ENCODE measurements around the gene CFAP61.

The CFAP61 gene

GRCh38 chr20:20363434-20363798, 311.1 kb downstream of the CFAP61 start:
- Histone ChIP-seq H3K9ac (ENCODE audit: low read depth in 1 of 2, low read length in 2 of 2) (no peak overlapping the region), H3K27ac (ENCODE audit: low read depth in 2 of 2, low read length in 2 of 2) (no peak overlapping the region), H3K9me3 (ENCODE audit: control insufficient read depth in 2 of 2, low read length in 2 of 2) (no peaks in the 10 kb centered on the region), H3K4me1 (ENCODE audit: control insufficient read depth in 2 of 2, insufficient read depth in 2 of 2, low read length in 2 of 2) (peaks cover 10 to 15% of the 10 kb centered on the region in 2 donors), H3K36me3 (ENCODE audit: control insufficient read depth in 2 of 2, insufficient read depth in 2 of 2, low read length in 2 of 2) (no peaks in the 10 kb centered on the region), H3K4me3 (ENCODE audit: low read length in 2 of 2) (peak overlapping the region in 1 of 2 donors; percentile 35), H3K27me3 (ENCODE audit: control insufficient read depth in 2 of 2, insufficient read depth in 2 of 2, low read length in 2 of 2) (peaks cover 44 to 50% of the 10 kb centered on the region in 2 donors)

- peak overlapping the region in 1 of 2 donors; percentile 35 for H3K4me3 ChIP-seq (ENCODE audit: low read length in 2 of 2)
- H3K9ac ChIP-seq (ENCODE audit: low read depth in 1 of 2, low read length in 2 of 2) = no peak overlapping the region
- H3K4me1 ChIP-seq (ENCODE audit: control insufficient read depth in 2 of 2, insufficient read depth in 2 of 2, low read length in 2 of 2) = peaks cover 10 to 15% of the 10 kb centered on the region in 2 donors
- H3K27me3 ChIP-seq (ENCODE audit: control insufficient read depth in 2 of 2, insufficient read depth in 2 of 2, low read length in 2 of 2) = peaks cover 44 to 51% of the 10 kb centered on the region in 2 donors
- no peaks in the 10 kb centered on the region for H3K36me3 ChIP-seq (ENCODE audit: control insufficient read depth in 2 of 2, insufficient read depth in 2 of 2, low read length in 2 of 2)
- H3K9me3 ChIP-seq (ENCODE audit: control insufficient read depth in 2 of 2, low read length in 2 of 2) = no peaks in the 10 kb centered on the region
- H3K27ac ChIP-seq (ENCODE audit: low read depth in 2 of 2, low read length in 2 of 2) = no peak overlapping the region
Measured at GRCh38 chr20:20363799-20364592, 311.7 kb downstream of the CFAP61 start.

DNA sequence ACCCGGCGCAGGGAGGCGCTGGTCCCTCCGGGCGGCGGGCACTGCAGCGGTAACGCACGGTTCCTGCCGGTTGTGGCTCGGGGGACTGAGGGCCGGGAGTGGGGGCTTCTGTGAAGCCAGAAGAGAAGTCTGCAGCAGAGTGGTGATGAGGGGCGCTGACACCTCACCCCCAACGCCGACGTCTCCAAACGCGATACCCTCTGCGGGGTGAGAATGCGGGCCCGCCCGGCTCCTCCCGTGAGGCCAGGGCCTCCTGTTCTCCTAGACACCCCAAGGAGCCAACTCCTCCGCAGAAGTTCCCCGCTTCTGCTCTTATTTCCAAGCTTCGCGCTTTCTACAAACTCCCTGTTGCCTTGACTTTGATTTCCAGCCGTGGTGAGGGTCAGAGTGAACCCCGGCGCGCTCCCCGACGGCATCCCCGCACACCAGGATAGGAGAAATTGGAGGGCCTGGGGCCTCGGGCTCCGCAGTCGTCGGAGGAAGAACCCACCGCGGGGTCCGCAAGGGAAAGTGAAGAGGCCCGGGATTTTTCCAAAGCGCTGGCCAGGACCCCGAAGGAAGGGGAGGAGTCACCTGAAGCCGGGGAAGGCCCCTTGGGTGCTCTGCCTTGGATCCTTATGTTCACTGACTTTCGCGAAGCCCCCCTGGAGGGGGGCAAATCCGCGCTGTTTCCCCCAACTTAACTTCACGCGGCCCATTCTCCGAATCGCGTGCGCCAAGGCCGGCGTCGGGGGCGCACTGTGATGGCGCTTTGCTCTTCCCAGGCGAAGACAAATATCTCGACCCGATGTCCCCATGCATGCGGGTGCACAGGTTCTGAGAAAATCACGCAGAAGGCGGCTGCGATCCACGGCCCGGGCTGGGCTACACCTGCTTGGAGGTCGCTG, 312.5 kb downstream of the CFAP61 start:
- H3K27me3 ChIP-seq (ENCODE audit: control insufficient read depth in 2 of 2, insufficient read depth in 2 of 2, low read length in 2 of 2) = peaks cover 49 to 59% of the 10 kb centered on the region in 2 donors

DNA sequence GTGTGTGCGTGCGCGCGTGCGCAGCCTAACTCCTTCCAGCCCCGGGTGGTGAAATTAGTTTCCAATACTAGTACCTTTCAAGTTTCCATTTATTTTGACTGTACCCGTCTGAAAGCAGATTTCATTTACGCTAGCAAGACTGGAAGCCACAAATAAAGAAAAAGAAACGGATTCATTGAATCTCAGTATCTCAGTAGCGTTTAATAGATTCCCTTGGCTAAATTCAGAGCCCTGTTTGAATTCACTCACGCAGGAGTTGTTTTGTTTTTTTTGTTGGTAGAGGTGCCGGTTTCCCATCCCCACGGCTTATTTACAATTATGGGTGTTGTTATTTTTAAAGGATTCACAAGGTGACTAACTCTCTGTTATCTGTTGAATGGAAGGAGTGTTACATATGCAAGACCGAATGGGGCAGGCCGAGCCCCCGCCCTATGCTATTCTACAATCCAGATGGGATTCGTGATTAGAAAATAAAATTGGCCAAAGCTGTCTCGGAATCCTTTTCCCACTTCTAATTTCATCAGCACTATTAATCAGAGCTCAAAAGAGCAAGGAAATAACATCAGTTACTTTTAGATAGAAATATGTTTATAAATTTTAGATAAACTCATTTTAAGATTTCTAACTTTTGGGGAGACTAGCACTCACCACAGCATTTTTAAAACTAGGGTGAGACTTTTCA, 313.3 kb downstream of the CFAP61 start:
- Histone ChIP-seq H3K9ac (ENCODE audit: low read depth in 1 of 2, low read length in 2 of 2) (no peak overlapping the region), H3K27ac (ENCODE audit: low read depth in 2 of 2, low read length in 2 of 2) (no peak overlapping the region), H3K4me1 (ENCODE audit: control insufficient read depth in 2 of 2, insufficient read depth in 2 of 2, low read length in 2 of 2) (peaks cover 8 to 16% of the 10 kb centered on the region in 2 donors), H3K27me3 (ENCODE audit: control insufficient read depth in 2 of 2, insufficient read depth in 2 of 2, low read length in 2 of 2) (peaks cover 55 to 64% of the 10 kb centered on the region in 2 donors), H3K36me3 (ENCODE audit: control insufficient read depth in 2 of 2, insufficient read depth in 2 of 2, low read length in 2 of 2) (no peaks in the 10 kb centered on the region), H3K9me3 (ENCODE audit: control insufficient read depth in 2 of 2, low read length in 2 of 2) (no peaks in the 10 kb centered on the region), H3K4me3 (ENCODE audit: low read length in 2 of 2) (no peak overlapping the region)

More for the DNA sequence above, 312.5 kb downstream of the CFAP61 start:
- Histone ChIP-seq H3K27ac (ENCODE audit: low read depth in 2 of 2, low read length in 2 of 2) (no peak overlapping the region), H3K4me1 (ENCODE audit: control insufficient read depth in 2 of 2, insufficient read depth in 2 of 2, low read length in 2 of 2) (peaks cover 10 to 23% of the 10 kb centered on the region in 2 donors), H3K36me3 (ENCODE audit: control insufficient read depth in 2 of 2, insufficient read depth in 2 of 2, low read length in 2 of 2) (no peaks in the 10 kb centered on the region), H3K9ac (ENCODE audit: low read depth in 1 of 2, low read length in 2 of 2) (no peak overlapping the region), H3K9me3 (ENCODE audit: control insufficient read depth in 2 of 2, low read length in 2 of 2) (no peaks in the 10 kb centered on the region), H3K4me3 (ENCODE audit: low read length in 2 of 2) (no peak overlapping the region)

GRCh38 chr20:20366551-20366875, 314.2 kb downstream of the CFAP61 start:
- Histone ChIP-seq H3K9me3 (ENCODE audit: control insufficient read depth in 2 of 2, low read length in 2 of 2) (no peaks in the 10 kb centered on the region), H3K36me3 (ENCODE audit: control insufficient read depth in 2 of 2, insufficient read depth in 2 of 2, low read length in 2 of 2) (no peaks in the 10 kb centered on the region), H3K9ac (ENCODE audit: low read depth in 1 of 2, low read length in 2 of 2) (no peak overlapping the region), H3K4me3 (ENCODE audit: low read length in 2 of 2) (no peak overlapping the region), H3K27ac (ENCODE audit: low read depth in 2 of 2, low read length in 2 of 2) (no peak overlapping the region), H3K27me3 (ENCODE audit: control insufficient read depth in 2 of 2, insufficient read depth in 2 of 2, low read length in 2 of 2) (peaks cover 58 to 67% of the 10 kb centered on the region in 2 donors), H3K4me1 (ENCODE audit: control insufficient read depth in 2 of 2, insufficient read depth in 2 of 2, low read length in 2 of 2) (peaks cover 3 to 12% of the 10 kb centered on the region in 2 donors)

GRCh38 chr20:20366876-20367574, 314.7 kb downstream of the CFAP61 start:
- Histone ChIP-seq H3K4me3 (ENCODE audit: low read length in 2 of 2) (no peak overlapping the region), H3K4me1 (ENCODE audit: control insufficient read depth in 2 of 2, insufficient read depth in 2 of 2, low read length in 2 of 2) (peaks cover 3 to 12% of the 10 kb centered on the region in 2 donors), H3K27ac (ENCODE audit: low read depth in 2 of 2, low read length in 2 of 2) (no peak overlapping the region), H3K9me3 (ENCODE audit: control insufficient read depth in 2 of 2, low read length in 2 of 2) (no peaks in the 10 kb centered on the region), H3K36me3 (ENCODE audit: control insufficient read depth in 2 of 2, insufficient read depth in 2 of 2, low read length in 2 of 2) (no peaks in the 10 kb centered on the region), H3K9ac (ENCODE audit: low read depth in 1 of 2, low read length in 2 of 2) (no peak overlapping the region), H3K27me3 (ENCODE audit: control insufficient read depth in 2 of 2, insufficient read depth in 2 of 2, low read length in 2 of 2) (peaks cover 59 to 66% of the 10 kb centered on the region in 2 donors)

DNA sequence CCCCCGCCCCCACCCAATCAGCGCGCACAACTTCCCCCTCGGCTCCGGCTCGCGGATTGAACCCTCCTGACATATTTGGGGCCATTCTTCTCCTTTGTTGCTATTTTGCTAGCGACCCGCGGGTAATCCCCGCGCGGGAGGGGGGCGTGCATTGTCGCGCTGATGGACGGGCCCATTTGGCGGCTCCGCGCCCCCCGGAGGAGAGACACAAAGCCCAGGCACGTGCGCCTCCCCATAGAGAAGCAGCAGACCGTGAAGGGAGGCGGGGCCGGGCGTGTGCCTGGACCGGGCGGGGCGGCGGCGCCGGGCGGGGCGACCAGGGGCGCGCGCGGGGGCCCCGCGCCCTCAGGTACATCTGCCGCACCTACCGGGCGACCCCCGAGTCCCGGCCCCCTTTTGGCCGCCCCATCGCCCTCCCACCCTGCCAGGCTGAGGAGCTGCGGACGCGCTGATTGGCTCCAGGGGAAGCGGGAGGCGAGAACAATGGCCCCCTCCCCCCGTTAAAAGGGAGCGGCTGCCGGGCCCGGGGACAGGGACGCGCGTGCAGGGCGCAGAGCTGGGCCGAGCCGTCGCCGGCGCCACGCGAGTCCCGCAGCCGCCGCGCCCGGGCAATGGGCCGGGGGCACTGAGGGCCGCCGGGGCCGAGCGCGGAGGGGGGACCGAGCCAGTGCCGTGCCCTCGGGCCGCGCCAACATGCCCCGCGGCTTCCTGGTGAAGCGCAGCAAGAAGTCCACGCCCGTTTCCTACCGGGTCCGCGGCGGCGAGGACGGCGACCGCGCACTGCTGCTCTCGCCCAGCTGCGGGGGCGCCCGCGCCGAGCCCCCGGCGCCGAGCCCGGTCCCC, 315.5 kb downstream of the CFAP61 start, which contains the start of gene INSM1:
TSS of gene INSM1 (plus strand) at position 530 of the 843 bp plus-strand sequence. CDS start at position 694, 164 bp downstream.
- Histone ChIP-seq H3K4me1 (ENCODE audit: control insufficient read depth in 2 of 2, insufficient read depth in 2 of 2, low read length in 2 of 2) (peaks cover 3 to 12% of the 10 kb centered on the region in 2 donors), H3K36me3 (ENCODE audit: control insufficient read depth in 2 of 2, insufficient read depth in 2 of 2, low read length in 2 of 2) (no peaks in the 10 kb centered on the region), H3K9me3 (ENCODE audit: control insufficient read depth in 2 of 2, low read length in 2 of 2) (no peaks in the 10 kb centered on the region), H3K27ac (ENCODE audit: low read depth in 2 of 2, low read length in 2 of 2) (no peak within 1 kb of the TSS), H3K4me3 (ENCODE audit: low read length in 2 of 2) (peak within 1 kb of the TSS; percentile 16 to 26), H3K27me3 (ENCODE audit: control insufficient read depth in 2 of 2, insufficient read depth in 2 of 2, low read length in 2 of 2) (peaks cover 59 to 70% of the 10 kb centered on the region in 2 donors), H3K9ac (ENCODE audit: low read depth in 1 of 2, low read length in 2 of 2) (no peak within 1 kb of the TSS)

GRCh38 chr20:20368418-20369249, 316.3 kb downstream of the CFAP61 start:
- Histone ChIP-seq H3K36me3 (ENCODE audit: control insufficient read depth in 2 of 2, insufficient read depth in 2 of 2, low read length in 2 of 2) (no peaks in the 10 kb centered on the region), H3K9me3 (ENCODE audit: control insufficient read depth in 2 of 2, low read length in 2 of 2) (no peaks in the 10 kb centered on the region), H3K4me3 (ENCODE audit: low read length in 2 of 2) (peak overlapping the region in 1 of 2 donors; percentile 26), H3K27ac (ENCODE audit: low read depth in 2 of 2, low read length in 2 of 2) (no peak overlapping the region), H3K4me1 (ENCODE audit: control insufficient read depth in 2 of 2, insufficient read depth in 2 of 2, low read length in 2 of 2) (peaks cover 3 to 10% of the 10 kb centered on the region in 2 donors), H3K27me3 (ENCODE audit: control insufficient read depth in 2 of 2, insufficient read depth in 2 of 2, low read length in 2 of 2) (peaks cover 63 to 68% of the 10 kb centered on the region in 2 donors), H3K9ac (ENCODE audit: low read depth in 1 of 2, low read length in 2 of 2) (no peak overlapping the region)

All from mucosa of rectum (tissue), 2 donors.